HEK293T (cell line): Measurements from ENCODE around the gene HSDL1.

Experiments used
- ARNT ChIP-seq: fragments of 450-650 bp; IDR thresholded peaks from 2 replicates; pipeline ENCODE4 v1.6.1; 2017; ENCODE audit warnings: mild to moderate bottlenecking
- BHLHE40 ChIP-seq: fragments of 450-650 bp; IDR thresholded peaks from 2 replicates; pipeline ENCODE4 v1.6.1; 2016; ENCODE audit warnings: mild to moderate bottlenecking, moderate library complexity, borderline replicate concordance
- CTBP1 ChIP-seq: fragments of 450-650 bp; IDR thresholded peaks from 2 replicates; pipeline ENCODE4 v1.6.1; 2016; ENCODE audit warnings: borderline replicate concordance
- ELF4 ChIP-seq: fragments of 450-650 bp; IDR thresholded peaks from 2 replicates; pipeline ENCODE4 v1.6.1; 2017; ENCODE audit warnings: antibody characterized with exemption
- FOXK2 ChIP-seq: fragments of 450-650 bp; IDR thresholded peaks from 2 replicates; pipeline ENCODE4 v1.6.1; 2016; ENCODE audit warnings: mild to moderate bottlenecking
- FOXM1 ChIP-seq: fragments of 450-650 bp; IDR thresholded peaks from 2 replicates; pipeline ENCODE4 v1.6.1; 2017; ENCODE audit warnings: mild to moderate bottlenecking, borderline replicate concordance
- HDGF ChIP-seq: fragments of 450-650 bp; IDR thresholded peaks from 2 replicates; pipeline ENCODE4 v1.6.1; 2017; ENCODE audit warnings: antibody characterized with exemption, borderline replicate concordance
- L3MBTL2 ChIP-seq: fragments of 450-650 bp; conservative IDR thresholded peaks from 2 replicates; pipeline ENCODE4 v1.6.1; 2016; ENCODE audit warnings: mild to moderate bottlenecking
- LEF1 ChIP-seq: fragments of 450-650 bp; IDR thresholded peaks from 2 replicates; pipeline ENCODE4 v1.6.1; 2017; ENCODE audit warnings: mild to moderate bottlenecking, borderline replicate concordance
- NFRKB ChIP-seq: fragments of 450-650 bp; IDR thresholded peaks from 2 replicates; pipeline ENCODE4 v1.6.1; 2016; ENCODE audit warnings: mild to moderate bottlenecking, moderate library complexity
- SP1 ChIP-seq: fragments of 450-650 bp; IDR thresholded peaks from 2 replicates; pipeline ENCODE4 v1.6.1; 2017
- SUZ12 ChIP-seq: fragments of 450-650 bp; IDR thresholded peaks from 2 replicates; pipeline ENCODE4 v1.6.1; 2016; ENCODE audit warnings: mild to moderate bottlenecking
- ZNF384 ChIP-seq: fragments of 450-650 bp; IDR thresholded peaks from 2 replicates; pipeline ENCODE4 v1.6.1; 2016
- TF ChIP-seq, protein P1 (sequence below): fragments of 450-650 bp; IDR thresholded peaks from 2 replicates; pipeline ENCODE4 v1.6.1; 2016

DNA sequence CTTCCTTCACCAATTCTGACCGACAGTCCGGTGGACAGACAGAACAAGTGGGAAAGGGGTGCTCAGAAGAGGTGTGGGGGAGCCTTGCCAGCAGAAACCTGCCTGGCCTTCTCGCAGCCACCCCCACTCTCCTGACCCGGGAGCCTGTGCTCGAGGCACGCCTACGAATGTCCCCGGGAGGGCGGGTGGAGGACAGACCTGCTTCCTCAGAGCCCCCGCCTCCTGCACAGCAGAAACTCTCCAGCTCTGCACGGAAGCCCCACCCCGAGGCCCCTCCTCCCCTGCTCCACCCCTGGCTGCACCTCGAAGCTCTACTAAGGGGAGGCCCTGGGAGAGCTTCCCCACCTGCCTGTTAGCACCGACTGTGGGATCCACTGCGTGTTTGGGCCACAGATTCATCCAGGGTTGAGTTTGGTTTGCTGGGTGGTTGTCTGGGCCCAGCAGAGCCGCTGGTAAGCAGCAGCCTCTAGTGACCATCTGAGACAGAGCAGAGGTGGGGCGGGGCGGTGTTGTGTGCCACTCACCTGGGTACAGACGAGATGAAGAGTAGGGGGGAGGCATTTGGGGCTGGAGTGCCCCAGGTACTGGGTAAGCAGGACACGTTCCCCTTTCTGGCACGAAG is 35.7 kb upstream of the HSDL1 start:
- no peak for TF ChIP-seq ZNF384
- TF ChIP-seq FOXM1: no peak
- TF ChIP-seq NFRKB: no peak
- no peak for TF ChIP-seq ARNT
- TF ChIP-seq, protein P1, sequence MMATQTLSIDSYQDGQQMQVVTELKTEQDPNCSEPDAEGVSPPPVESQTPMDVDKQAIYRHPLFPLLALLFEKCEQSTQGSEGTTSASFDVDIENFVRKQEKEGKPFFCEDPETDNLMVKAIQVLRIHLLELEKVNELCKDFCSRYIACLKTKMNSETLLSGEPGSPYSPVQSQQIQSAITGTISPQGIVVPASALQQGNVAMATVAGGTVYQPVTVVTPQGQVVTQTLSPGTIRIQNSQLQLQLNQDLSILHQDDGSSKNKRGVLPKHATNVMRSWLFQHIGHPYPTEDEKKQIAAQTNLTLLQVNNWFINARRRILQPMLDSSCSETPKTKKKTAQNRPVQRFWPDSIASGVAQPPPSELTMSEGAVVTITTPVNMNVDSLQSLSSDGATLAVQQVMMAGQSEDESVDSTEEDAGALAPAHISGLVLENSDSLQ: no peak
- TF ChIP-seq FOXK2: no peak
- TF ChIP-seq SP1: no peak
- no peak for TF ChIP-seq HDGF
- TF ChIP-seq L3MBTL2: no peak
- TF ChIP-seq ELF4: no peak
- TF ChIP-seq CTBP1: no peak
- no peak for TF ChIP-seq LEF1
- no peak for TF ChIP-seq SUZ12
- TF ChIP-seq BHLHE40: no peak
